Stimulated activated CD8-positive, alpha-beta memory T cell treated with anti-CD3 and anti-CD28 coated beads, Interleukin-2, amount 100 ng/mL, for 48 hours (primary cell): Measurements from ENCODE around the gene SCN5A.

ENCODE experiments used
- DNase-seq, 2 donors: peaks; one replicate each; pipeline ENCODE4 v3.0.0-alpha.2; 2020; ENCODE audit warnings: low read depth in 2 of 2

SCN5A gene

GRCh38 chr3:38560996-38561717 is 88.3 kb downstream of the SCN5A start:
- no peak for DNase-seq

DNA sequence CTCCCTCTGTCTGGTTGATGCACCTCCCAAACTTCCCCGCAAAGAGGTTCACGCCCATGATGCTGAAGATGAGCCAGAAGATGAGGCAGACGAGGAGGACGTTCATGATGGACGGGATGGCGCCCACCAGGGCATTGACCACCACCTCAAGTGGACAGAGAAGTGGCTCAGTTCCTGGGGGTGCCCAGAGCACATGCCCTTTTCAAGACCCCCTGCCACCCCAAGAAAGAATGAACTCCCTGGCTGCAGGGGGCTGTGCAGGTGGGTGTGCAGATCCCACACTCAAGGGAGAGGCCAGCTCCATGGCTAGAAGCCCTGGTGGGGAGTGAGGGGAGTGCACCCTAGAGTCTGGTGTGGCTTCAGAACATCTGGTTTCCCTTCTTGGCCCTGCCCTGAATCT is 89.2 kb downstream of the SCN5A start:
- DNase-seq = no peak

DNA sequence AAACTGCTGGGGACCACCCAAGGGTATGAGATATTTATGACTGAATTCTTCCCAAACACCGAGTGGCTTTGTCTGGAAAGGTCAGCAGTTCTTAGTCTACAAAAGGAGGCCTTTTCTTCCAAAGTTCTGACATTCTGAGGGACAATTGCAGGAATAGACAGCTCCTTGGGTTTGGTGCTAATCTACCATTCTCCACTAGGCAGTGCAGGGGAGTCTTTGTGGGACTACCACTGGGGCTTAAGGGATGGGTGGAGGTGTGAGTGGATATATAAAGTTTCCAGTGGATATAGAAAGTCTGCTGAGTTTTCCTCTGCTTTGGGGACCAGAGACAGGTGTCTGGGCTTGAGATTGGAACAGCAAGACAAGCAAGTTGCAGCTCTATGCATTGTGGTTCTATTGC is 90.6 kb downstream of the SCN5A start:
- no peak for DNase-seq

- no peak for DNase-seq
Measured at GRCh38 chr3:38556640-38557358, 92.7 kb downstream of the SCN5A start.

DNA sequence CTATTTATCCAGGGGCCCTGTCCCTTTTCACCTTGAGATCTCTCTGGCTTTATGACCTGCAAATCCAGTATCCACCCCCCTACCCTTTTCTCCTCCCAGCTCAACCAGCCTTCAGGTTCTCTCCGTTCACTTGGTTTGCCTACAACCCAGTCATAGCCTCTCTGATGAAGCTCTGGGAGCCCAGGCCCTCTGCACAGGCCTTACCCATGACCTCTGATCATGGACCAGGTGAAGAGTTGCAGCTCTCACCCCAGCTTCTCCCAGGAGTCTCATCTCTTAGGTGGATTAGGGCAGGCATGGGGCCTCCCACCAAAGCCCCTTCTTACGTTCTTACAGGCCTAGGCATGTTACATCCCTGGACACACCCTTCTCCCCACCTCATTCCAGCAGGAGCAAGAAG is 93.6 kb downstream of the SCN5A start:
- no peak for DNase-seq

- DNase-seq = no peak
Measured at GRCh38 chr3:38555149-38555840, 94.2 kb downstream of the SCN5A start.

DNA sequence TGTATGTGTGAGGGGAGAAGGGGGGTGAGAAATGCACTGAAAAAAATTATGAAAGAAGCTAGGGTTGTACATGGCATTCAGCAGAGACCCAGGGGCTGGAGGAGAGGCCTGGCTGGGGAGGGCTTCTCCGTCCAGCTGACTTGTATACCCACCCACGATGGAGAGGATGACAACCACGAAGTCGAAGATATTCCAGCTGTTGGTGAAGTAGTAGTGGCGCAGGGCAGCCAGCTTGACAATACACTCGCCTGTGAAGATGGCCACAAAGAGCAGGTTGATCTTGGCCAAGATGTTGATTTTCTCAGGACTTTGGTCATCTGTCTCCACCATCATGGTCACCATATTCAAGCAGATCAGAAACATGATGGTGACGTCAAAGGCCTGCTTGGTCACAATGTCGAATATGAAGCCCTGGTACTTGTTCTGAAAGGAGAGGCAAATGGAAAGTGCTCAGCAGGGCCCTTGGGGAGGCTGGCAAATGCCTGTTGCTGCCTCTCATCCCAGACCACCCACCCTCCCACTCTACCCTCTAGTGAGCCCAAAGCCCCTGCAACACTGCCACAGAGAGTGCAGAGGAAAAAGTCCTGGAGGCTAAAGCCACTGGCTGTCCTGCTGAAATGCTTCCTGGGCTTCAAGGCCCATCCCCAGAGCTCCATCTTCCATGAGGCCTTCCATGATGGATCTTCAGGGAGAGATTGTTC is 95.2 kb downstream of the SCN5A start:
- no peak for DNase-seq

- no peak for DNase-seq
Measured at GRCh38 chr3:38553071-38553470, 96.4 kb downstream of the SCN5A start.

GRCh38 chr3:38552364-38552763 is 97.1 kb downstream of the SCN5A start:
- no peak for DNase-seq

DNA sequence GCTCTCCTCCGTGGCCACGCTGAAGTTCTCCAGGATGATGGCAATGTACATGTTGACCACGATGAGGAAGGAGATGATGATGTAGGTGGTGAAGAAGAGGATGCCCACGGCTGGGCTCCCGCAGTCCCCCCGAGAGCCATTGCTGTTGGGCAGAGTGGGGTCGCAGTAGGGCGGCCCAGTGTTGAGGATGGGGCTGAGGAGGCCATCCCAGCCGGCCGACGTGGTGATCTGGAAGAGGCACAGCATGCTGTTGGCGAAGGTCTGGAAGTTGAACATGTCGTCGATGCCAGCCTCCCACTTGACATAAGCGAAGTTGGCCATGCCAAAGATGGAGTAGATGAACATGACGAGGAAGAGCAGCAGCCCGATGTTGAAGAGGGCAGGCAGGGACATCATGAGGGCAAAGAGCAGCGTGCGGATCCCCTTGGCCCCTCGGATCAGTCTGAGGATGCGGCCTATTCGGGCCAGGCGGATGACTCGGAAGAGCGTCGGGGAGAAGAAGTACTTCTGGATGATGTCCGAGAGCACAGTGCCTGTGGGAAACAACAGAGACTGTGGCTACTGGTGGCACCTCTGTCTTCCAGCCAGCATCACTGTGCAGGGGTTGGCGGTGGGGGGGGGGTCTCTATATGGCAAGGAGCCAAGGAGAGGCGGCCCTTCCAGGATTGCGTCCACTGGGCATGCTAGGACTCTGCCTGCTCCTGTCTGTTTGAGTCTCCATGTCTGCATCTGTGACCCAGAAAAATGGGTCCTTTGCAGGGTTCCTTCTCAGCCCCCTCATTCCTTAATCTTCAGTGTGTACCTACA is 98.3 kb downstream of the SCN5A start:
- DNase-seq = no peak

DNA sequence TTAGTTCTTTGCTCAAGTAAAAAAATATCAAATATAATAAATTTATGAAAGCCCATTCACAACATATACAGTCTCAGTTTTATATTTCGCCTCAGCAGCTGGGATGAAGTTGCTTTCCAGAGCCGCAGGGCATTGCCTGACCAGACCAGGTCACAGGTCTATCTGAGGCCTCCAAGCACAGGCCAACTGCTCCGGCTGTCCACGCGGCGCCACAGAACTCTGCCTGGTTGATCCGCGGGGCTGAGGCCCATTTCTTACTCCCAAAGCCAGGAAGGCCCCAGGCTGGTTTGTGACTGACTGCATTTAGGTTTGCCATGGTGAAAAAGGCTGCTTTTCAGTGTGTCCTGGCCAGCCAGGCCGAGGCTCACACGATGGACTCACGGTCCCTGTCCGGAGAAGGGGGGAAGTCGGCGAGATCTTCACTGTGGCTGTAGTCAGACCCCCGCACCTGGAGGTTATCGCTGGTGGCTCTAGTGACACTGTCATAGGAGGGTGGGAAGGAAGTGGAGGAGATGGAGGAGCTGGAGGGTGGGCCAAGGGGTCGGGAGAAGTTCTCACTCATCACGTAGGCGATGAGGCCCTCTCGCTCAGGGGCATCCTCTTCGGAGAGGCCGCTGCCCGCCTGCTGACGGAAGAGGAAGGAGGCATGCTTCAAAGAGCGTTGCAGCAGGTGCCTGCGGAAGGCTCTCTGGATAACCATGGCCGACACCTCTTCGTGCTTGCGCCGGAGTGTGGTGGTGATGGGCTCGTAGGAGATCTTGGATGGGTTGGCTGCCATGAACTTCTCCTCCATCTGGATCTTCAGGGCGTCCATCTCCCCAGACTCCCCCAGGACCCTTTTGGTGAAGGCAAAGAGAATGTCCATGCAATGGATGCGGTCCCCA is 99.3 kb downstream of the SCN5A start:
- no peak for DNase-seq

GRCh38 chr3:38549486-38549885 is 100.0 kb downstream of the SCN5A start:
- DNase-seq = no peak

DNA sequence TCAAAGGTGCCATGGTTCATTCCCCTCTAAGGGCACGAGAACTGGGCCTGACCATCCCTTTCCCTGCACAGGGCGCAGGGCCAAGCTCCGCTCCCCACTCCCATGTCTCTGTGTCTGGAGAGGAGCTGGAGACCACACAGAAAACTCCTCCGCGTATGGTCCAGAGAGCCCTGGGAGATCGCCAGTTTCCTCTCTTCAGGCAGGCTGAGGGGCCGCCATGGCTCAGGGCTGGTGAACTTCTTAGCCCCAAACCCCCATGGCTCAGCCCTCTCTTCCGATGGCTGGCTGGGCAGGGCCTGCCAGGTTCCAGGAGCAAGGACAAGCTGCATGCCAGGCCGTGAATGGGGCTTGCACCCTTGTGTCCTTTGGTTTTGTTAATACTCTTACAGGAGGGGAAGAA is 100.4 kb downstream of the SCN5A start:
- DNase-seq = no peak

DNA sequence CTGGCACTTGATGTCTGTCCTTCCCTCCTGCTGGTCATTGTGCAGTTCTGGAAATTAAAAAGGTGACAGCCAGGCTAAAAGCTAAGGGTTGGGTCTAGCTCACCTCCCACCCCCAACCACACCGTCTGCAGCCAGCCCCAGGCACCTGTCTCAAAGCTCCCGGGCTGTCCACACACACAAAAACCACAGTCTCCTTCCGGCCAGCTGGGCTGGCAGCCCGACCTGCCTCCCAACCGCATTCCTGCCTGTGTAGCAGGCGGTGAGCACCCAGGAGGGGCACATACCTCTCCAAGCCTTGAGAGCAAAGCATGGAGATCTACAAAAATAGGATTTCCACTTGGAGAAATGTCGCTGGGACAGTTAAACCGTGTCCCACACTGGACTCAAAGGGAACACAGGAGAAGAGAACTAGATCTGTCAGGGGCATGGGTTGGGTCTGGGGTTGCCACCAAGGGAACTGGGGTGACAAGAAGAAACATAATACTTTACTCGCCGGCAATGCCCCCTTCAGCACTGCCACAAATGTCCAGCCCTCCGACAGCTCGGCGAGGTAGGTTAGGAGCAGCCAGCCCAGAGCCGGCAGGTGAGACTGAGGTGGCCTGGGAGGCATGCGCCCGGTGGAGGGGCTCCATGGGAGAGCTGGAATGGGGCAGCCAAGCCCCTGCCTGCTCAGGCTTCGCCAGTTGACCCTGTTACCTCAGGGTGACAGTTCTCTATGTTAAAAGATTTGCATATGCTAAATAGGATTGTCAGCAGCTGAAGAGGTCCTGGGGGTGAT is 101.1 kb downstream of the SCN5A start:
- no peak for DNase-seq

GRCh38 chr3:38545983-38546382 is 103.5 kb downstream of the SCN5A start:
- no peak for DNase-seq

DNA sequence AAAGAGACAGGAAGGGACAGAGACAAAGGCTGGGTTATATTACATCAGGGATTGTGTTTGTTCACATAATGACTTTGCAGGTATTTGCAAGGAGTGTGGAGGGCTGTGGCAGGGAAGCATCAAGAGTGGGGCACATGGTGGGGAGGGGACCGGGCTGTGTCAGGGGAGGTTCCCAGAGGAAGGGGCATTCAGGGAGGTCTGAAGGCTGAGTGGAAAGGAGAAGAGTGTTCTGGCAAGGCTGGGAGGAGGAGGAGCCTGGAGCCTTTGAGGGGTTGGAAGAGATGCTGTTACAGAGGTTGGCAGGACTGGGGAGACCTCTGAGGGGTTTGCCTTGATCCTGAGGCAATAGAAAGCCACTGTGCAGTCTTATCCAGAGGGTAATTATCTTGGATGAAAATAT is 103.9 kb downstream of the SCN5A start:
- DNase-seq = no peak

GRCh38 chr3:38544926-38545325 is 104.6 kb downstream of the SCN5A start:
- no peak for DNase-seq

DNA sequence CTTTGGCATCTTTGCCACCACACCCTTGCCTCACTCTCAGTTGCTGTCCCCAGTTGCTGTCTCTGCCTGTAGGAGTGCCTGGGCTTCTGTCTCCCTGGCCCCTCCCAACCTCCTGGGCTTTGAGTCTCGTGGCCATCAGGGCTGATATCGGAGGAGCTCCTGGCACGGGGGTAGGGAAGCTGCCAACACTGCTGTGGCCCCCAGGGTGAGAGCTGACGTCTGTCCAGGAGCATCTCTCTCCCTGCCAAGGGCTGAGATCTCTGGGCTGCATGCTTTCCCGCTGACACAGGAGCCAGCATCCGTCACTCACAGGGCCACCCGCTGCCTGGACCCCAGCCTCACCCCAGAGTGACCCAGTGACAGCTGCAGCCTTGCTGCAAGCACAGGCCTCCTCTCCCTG is 105.9 kb downstream of the SCN5A start:
- no peak for DNase-seq

- no peak for DNase-seq
Measured at GRCh38 chr3:38542401-38543298, 106.8 kb downstream of the SCN5A start.
